GM12878 (cell line): ENCODE data around the gene NLRP9. TPM values are rescaled to one million over a fixed set of nuclear protein-coding genes. Genes with fewer than 3 reads are reported as not detected.

ENCODE experiments used
- ATAC-seq: fragments of 200-7000 bp; cut with Tn5 transposase; 3 replicates; pipeline ENCODE4 v1.9.1; 2020; ENCODE audit warnings: mild to moderate bottlenecking, moderate library complexity
- BruUV-seq: library from RNA; stranded (reverse); fragments of 400-500 nt; replicated peaks from 2 replicates; lab custom pipeline; 2021; lab: Mats Ljungman, UMichigan
- CTCF ChIA-PET: fragments of 300-600 bp; sonication (Branson Sonifier 250); formaldehyde crosslinking; extraction: SDS; loops from one replicate; lab custom pipeline; 2021; ENCODE audit warnings: inconsistent platforms; lab: Yijun Ruan, JAX
- POLR2A ChIA-PET: fragments of 350-600 bp; formaldehyde crosslinking; extraction: SDS; loops from one replicate; lab custom pipeline; 2021; ENCODE audit warnings: inconsistent platforms; lab: Charles Lee
- RAD21 ChIA-PET: fragments of 300-600 bp; sonication (Branson Sonifier 250); formaldehyde crosslinking; loops from one replicate; lab custom pipeline; 2023; ENCODE audit warnings: antibody characterized with exemption; ENCODE audit not compliant: unreplicated experiment; lab: Charles Lee
- SMC1A ChIA-PET: fragments of 300-600 bp; sonication (Branson Sonifier 250); formaldehyde crosslinking; loops from one replicate; lab custom pipeline; 2023; ENCODE audit not compliant: unreplicated experiment, uncharacterized antibody; lab: Charles Lee
- DNase-seq: peaks from one replicate; pipeline ENCODE4 v3.0.0-alpha.2; 2011; ENCODE audit warnings: low read depth, low spot score
- FAIRE-seq: peaks from 3 replicates; lab custom pipeline; 2011; peaks lifted over from hg19 to GRCh38; lab: Jason Lieb, UNC
- H2AFZ ChIP-seq: 2 replicates; pipeline ENCODE4 v1.6.0; 2011; ENCODE audit warnings: low read depth, low read length, control low read depth; ENCODE audit not compliant: control insufficient read depth
- H3K27ac ChIP-seq: 2 replicates; pipeline ENCODE4 v1.5.1; 2011; ENCODE audit warnings: control low read depth; ENCODE audit not compliant: control insufficient read depth, insufficient read depth
- H3K27me3 ChIP-seq, 2 experiments: replicated peaks in 1 of 2; 2 replicates each; pipeline versions ENCODE4 v1.6.0 to v1.6.1; 2011; ENCODE audit warnings: low read length in 1 of 2; ENCODE audit not compliant: control insufficient read depth in 2 of 2, insufficient read depth in 2 of 2
- H3K36me3 ChIP-seq, 2 experiments: 2 replicates each; pipeline ENCODE4 v1.5.1; 2011; ENCODE audit warnings: low read length in 1 of 2; ENCODE audit not compliant: control insufficient read depth in 2 of 2, insufficient read depth in 2 of 2
- H3K4me1 ChIP-seq: 2 replicates; pipeline ENCODE4 v1.6.1; 2011; ENCODE audit warnings: mild to moderate bottlenecking, low read length, moderate library complexity, mixed read lengths; ENCODE audit not compliant: control insufficient read depth, insufficient read depth
- H3K4me2 ChIP-seq: 2 replicates; pipeline ENCODE4 v1.6.0; 2011; ENCODE audit warnings: control low read depth; ENCODE audit not compliant: control insufficient read depth, insufficient read depth
- H3K4me3 ChIP-seq: fragments of 200-600 bp; sonication (generic); 2 replicates; pipeline ENCODE4 v1.5.1; 2016
- H3K79me2 ChIP-seq: 2 replicates; pipeline ENCODE4 v1.6.0; 2011; ENCODE audit warnings: low read length; ENCODE audit not compliant: control insufficient read depth, insufficient read depth
- H3K9ac ChIP-seq: 2 replicates; pipeline ENCODE4 v1.8.0; 2011; ENCODE audit warnings: low read length, control low read depth, mixed read lengths; ENCODE audit not compliant: control insufficient read depth, insufficient read depth
- H3K9me3 ChIP-seq: replicated peaks from 3 replicates; pipeline ENCODE4 v1.5.1; 2011; ENCODE audit warnings: mild to moderate bottlenecking, low read length; ENCODE audit not compliant: control insufficient read depth, insufficient read depth
- H4K20me1 ChIP-seq: 2 replicates; pipeline ENCODE4 v1.6.0; 2011; ENCODE audit not compliant: control insufficient read depth, insufficient read depth
- HSF1 ChIP-seq: fragments of 150-350 bp; IDR thresholded peaks from 2 replicates; pipeline ENCODE4 v1.6.1; 2014; ENCODE audit warnings: mild to moderate bottlenecking, low read depth, low read length
- PKNOX1 ChIP-seq: fragments of 450-650 bp; IDR thresholded peaks from 2 replicates; pipeline ENCODE4 v1.6.1; 2016; ENCODE audit warnings: mild to moderate bottlenecking
- PML ChIP-seq: IDR thresholded peaks from 2 replicates; pipeline ENCODE4 v1.6.1; 2012; ENCODE audit warnings: low read length, inconsistent platforms
- POLR2A ChIP-seq: IDR thresholded peaks from 2 replicates; pipeline ENCODE4 v1.6.1; 2011; ENCODE audit warnings: low read depth, mild to moderate bottlenecking, low read length
- POLR2AphosphoS2 ChIP-seq: IDR thresholded peaks from 2 replicates; pipeline ENCODE4 v1.6.1; 2011; ENCODE audit warnings: low read depth, mild to moderate bottlenecking, low read length, improper control_type of control experiment, moderate library complexity
- WGBS: methylation state at CpG from one replicate; pipeline ENCODE4 v1.1.6; 2016; ENCODE audit warnings: low lambda C conversion rate; ENCODE audit not compliant: insufficient replicate concordance, insufficient coverage; ENCODE audit errors: missing lambda C conversion rate; 5-methylcytosine and 5-hydroxymethylcytosine counted together
- in situ Hi-C: fragments of 300-500 bp; cut with MboI; formaldehyde crosslinking; loops from 9 replicates; pipeline ENCODE4 v1.14.3; 2018; ENCODE audit warnings: mixed read lengths
- intact Hi-C: fragments of 100-400 bp; cut with micrococcal nuclease; formaldehyde crosslinking; loops from one replicate; pipeline ENCODE4 v1.14.2; 2022; ENCODE audit not compliant: unreplicated experiment
- polyA plus RNA-seq, 11 experiments: library from polyadenylated mRNA; depleted of rRNA in 4 of 11; unstranded in 6 of 11; stranded (reverse) in 5 of 11; fragments of >200 nt; fragmentation: Nextera tagmentation in 4 of 11; fragmentation: Illumina TruSeq in 1 of 11; extraction: Ambion mirVana in 4 of 11; extraction: Trizol in 1 of 11; gene quantifications; 1 replicate in 1 of 11; 2 replicates in 10 of 11; pipeline versions ENCODE4 v1.2.1 to v1.2.3, GENCODE V29; 2011 to 2016; ENCODE audit warnings: inconsistent platforms in 2 of 11, missing spikeins in 2 of 11, low read depth in 1 of 11
- total RNA-seq, 4 experiments: library from RNA; depleted of rRNA in 3 of 4; stranded (reverse); fragments of >200 nt in 3 of 4; fragmentation: Illumina TruSeq in 1 of 4; extraction: Trizol in 1 of 4; gene quantifications; 2 replicates each; pipeline versions ENCODE4 v1.2.1 to v1.2.3, GENCODE V29; 2013 to 2021
- TF ChIP-seq, protein P1 (sequence below): IDR thresholded peaks from 2 replicates; pipeline ENCODE4 v1.6.1; 2011; ENCODE audit warnings: borderline replicate concordance, low read depth, mild to moderate bottlenecking, moderate library complexity, mixed read lengths, low read length; ENCODE audit not compliant: insufficient read depth; ENCODE audit errors: extremely low read length

NLRP9 gene
- total and polyA plus RNA-seq, 10 of the 15 experiments (the other 5 are each of a cell fraction or from before 2014, with no cell fraction given), result not detected

GRCh38 chr19:55684946-55685681 lies 53.1 kb downstream of the NLRP9 start:
- in situ Hi-C loops, result no loop called here

More at GRCh38 chr19:55684946-55685681, 53.1 kb downstream of the NLRP9 start:
- Histone ChIP-seq H3K79me2 (peaks cover 18% of the 10 kb centered on the region), H4K20me1 (peaks cover 12% of the 10 kb centered on the region), H3K9me3 (no peaks in the 10 kb centered on the region), H3K36me3 (peaks cover 18 to 30% of the 10 kb centered on the region in 2 experiments), H3K4me2 (no peak overlapping the region), H3K27me3 (no peaks in the 10 kb centered on the region), H3K4me3 (no peak overlapping the region), H3K4me1 (peaks cover 6% of the 10 kb centered on the region; the same call in 1 of the 2 replicates), H2AFZ (no peak overlapping the region), H3K9ac (no peak overlapping the region), H3K27ac (no peak overlapping the region)
- DNase-seq (no peak), FAIRE-seq (no peak), ATAC-seq (no peak)
- intact Hi-C loops, result no loop called here
- TF ChIP-seq PKNOX1 (no peak), POLR2A (peak; percentile 54; the same call in 1 of the 2 replicates), PML (no peak), HSF1 (no peak), POLR2AphosphoS2 (no peak)
- TF ChIP-seq, protein P1, sequence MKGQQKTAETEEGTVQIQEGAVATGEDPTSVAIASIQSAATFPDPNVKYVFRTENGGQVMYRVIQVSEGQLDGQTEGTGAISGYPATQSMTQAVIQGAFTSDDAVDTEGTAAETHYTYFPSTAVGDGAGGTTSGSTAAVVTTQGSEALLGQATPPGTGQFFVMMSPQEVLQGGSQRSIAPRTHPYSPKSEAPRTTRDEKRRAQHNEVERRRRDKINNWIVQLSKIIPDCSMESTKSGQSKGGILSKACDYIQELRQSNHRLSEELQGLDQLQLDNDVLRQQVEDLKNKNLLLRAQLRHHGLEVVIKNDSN, result no peak
- BruUV-seq, result no TSS peak
- POLR2A ChIA-PET, result no interaction called here
- 97% methylated on average over 56 of the region's 60 CpGs for WGBS
- RAD21 ChIA-PET, result no interaction called here
- SMC1A ChIA-PET, result no interaction called here
- CTCF ChIA-PET, result no interaction called here
